HL-60/S4 (cell line): ENCODE results near the gene SFR1.

Source experiments
- in situ Hi-C: fragments of 300-500 bp; cut with MboI; formaldehyde crosslinking; loops from 2 replicates; pipeline ENCODE4 v1.14.3; 2022; ENCODE audit warnings: low sequenced_read_pairs

The SFR1 gene

GRCh38 chr10:104104418-104104817 is 17.6 kb upstream of the SFR1 start:
- in situ Hi-C loops: no loop called here

GRCh38 chr10:104104926-104105325 is 17.0 kb upstream of the SFR1 start:
- in situ Hi-C loops: no loop called here

- in situ Hi-C loops: no loop called here
These were observed 11.9 kb upstream of the SFR1 start for GRCh38 chr10:104109908-104110662.

GRCh38 chr10:104113376-104113956 is 8.5 kb upstream of the SFR1 start:
- in situ Hi-C loops: no loop called here

- in situ Hi-C loops: no loop called here
These were observed 4.1 kb upstream of the SFR1 start for GRCh38 chr10:104117839-104118323.

GRCh38 chr10:104119996-104120395 is 2.0 kb upstream of the SFR1 start:
- in situ Hi-C loops: no loop called here

GRCh38 chr10:104120512-104120902 is 1.5 kb upstream of the SFR1 start:
- in situ Hi-C loops: no loop called here

GRCh38 chr10:104120903-104121484 is 977 bp upstream of the SFR1 start:
- in situ Hi-C loops: no loop called here

GRCh38 chr10:104122225-104123107 is 495 bp downstream of the SFR1 start:
- in situ Hi-C loops: no loop called here

- in situ Hi-C loops: no loop called here
These were observed 1.4 kb downstream of the SFR1 start for GRCh38 chr10:104123397-104123796.

- in situ Hi-C loops: loop anchor here (25.0 kb wide), 1 partner anchor 240 kb away; no protein-coding TSS in a partner anchor
These were observed 5.4 kb downstream of the SFR1 start for GRCh38 chr10:104127411-104127810.

- in situ Hi-C loops: loop anchor here (25.0 kb wide), 1 partner anchor 241 kb away; no protein-coding TSS in a partner anchor
These were observed 6.2 kb downstream of the SFR1 start for GRCh38 chr10:104128214-104128613.

GRCh38 chr10:104130041-104130440 is 8.1 kb downstream of the SFR1 start:
- in situ Hi-C loops: loop anchor here (25.0 kb wide), 1 partner anchor 243 kb away; no protein-coding TSS in a partner anchor

GRCh38 chr10:104138131-104138530 is 16.2 kb downstream of the SFR1 start:
- in situ Hi-C loops: loop anchor here (25.0 kb wide), 1 partner anchor 251 kb away; no protein-coding TSS in a partner anchor

- in situ Hi-C loops: loop anchor here (25.0 kb wide), 1 partner anchor 252 kb away; no protein-coding TSS in a partner anchor
These were observed 17.2 kb downstream of the SFR1 start for GRCh38 chr10:104139221-104139620.

GRCh38 chr10:104142081-104142480 is 20.1 kb downstream of the SFR1 start:
- in situ Hi-C loops: loop anchor here (25.0 kb wide), 1 partner anchor 255 kb away; no protein-coding TSS in a partner anchor

GRCh38 chr10:104143829-104144228 is 21.9 kb downstream of the SFR1 start:
- in situ Hi-C loops: loop anchor here (25.0 kb wide), 1 partner anchor 257 kb away; no protein-coding TSS in a partner anchor

GRCh38 chr10:104144931-104145330 is 23.0 kb downstream of the SFR1 start:
- in situ Hi-C loops: loop anchor here (25.0 kb wide), 1 partner anchor 258 kb away; no protein-coding TSS in a partner anchor

GRCh38 chr10:104146882-104147281 is 24.9 kb downstream of the SFR1 start:
- in situ Hi-C loops: loop anchor here (25.0 kb wide), 1 partner anchor 260 kb away; no protein-coding TSS in a partner anchor

GRCh38 chr10:104150139-104150538 is 28.2 kb downstream of the SFR1 start:
- in situ Hi-C loops: no loop called here
